Astrocyte (in vitro differentiated cells and primary cell): ENCODE data around the gene TTC7B.

Experiments used
- CTCF ChIP-seq: IDR thresholded peaks from 2 replicates; pipeline ENCODE4 v1.5.1; 2011; ENCODE audit warnings: low read depth, mild to moderate bottlenecking, inconsistent platforms, low read length, moderate library complexity; ENCODE audit not compliant: insufficient read depth
- EZH2 ChIP-seq: IDR thresholded peaks from 2 replicates; pipeline ENCODE4 v1.6.1; 2012; ENCODE audit warnings: mild to moderate bottlenecking, low read length, inconsistent platforms; ENCODE audit not compliant: insufficient read depth

GRCh38 chr14:90555126-90556011, 260.9 kb downstream of the TTC7B start:
- TF ChIP-seq CTCF (no peak), EZH2 (no peak)
